ENCODE data around the gene TACR2.

Gene TACR2

DNA sequence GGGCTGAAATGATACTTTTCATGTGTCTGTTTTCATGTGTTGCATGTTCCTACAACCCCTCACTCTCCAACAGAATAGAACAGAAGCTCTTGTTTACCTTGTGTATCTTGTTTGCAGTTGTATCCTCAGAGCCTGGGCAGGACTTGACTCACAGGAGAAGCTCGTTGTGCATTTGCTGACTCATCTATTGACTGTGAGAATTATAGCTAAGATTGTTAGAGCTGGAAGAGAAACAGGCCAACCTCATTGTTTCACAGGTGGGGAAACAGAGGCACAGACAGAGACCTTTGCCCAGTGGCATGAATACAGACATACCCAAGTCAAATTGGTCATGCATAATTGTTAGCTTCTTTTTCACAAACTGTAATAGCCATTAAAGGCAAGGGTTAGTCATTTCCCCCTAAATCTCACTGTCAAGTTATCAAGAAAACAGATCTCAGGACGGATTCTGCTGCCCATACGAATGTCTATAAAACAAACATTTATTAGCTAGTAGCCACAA, 30.0 kb upstream of the TACR2 start:
- no peak overlapping the region for H3K4ac ChIP-seq (ENCODE audit: low read length)
- peaks cover 0 to 37% (median 5%) of the 10 kb centered on the region in 3 experiments for H3K27me3 ChIP-seq (ENCODE audit: control insufficient read depth in 3 of 3, insufficient read depth in 3 of 3, low read depth in 1 of 3, low read length in 3 of 3)
- no peak overlapping the region for H2BK15ac ChIP-seq (ENCODE audit: low read length)
- H3K23ac ChIP-seq (ENCODE audit: low read depth, low read length, poor library complexity) = no peak overlapping the region
- H2BK5ac ChIP-seq (ENCODE audit: low read length) = no peak overlapping the region
- H3K18ac ChIP-seq (ENCODE audit: low read length) = peak overlapping the region; percentile 12
- H2BK120ac ChIP-seq (ENCODE audit: low read depth, low read length) = no peak overlapping the region
- no peak overlapping the region for H2AFZ ChIP-seq (ENCODE audit: low read length)
- H3K4me2 ChIP-seq (ENCODE audit: insufficient read depth, low read length, poor library complexity, severe bottlenecking) = no peak overlapping the region
- peaks cover under 1 to 5% of the 10 kb centered on the region in 2 donors for H3K4me1 ChIP-seq (ENCODE audit: control insufficient read depth in 2 of 2, insufficient read depth in 1 of 2, low read depth in 1 of 2, low read length in 2 of 2)
- no peak overlapping the region for H3K14ac ChIP-seq (ENCODE audit: low read length)
- H3K4me3 ChIP-seq (ENCODE audit: low read length in 2 of 2) = no peak overlapping the region
- no CpG with 5 or more reads among the region's 3 CpGs for WGBS, 2 donors (ENCODE audit: extremely low coverage in 2 of 2, insufficient read length in 2 of 2, insufficient replicate concordance in 1 of 2)
- no peaks in the 10 kb centered on the region for H3K79me1 ChIP-seq (ENCODE audit: low read depth, low read length)
- no peaks in the 10 kb centered on the region for H3K36me3 ChIP-seq (replicated peaks in 1 of 2; ENCODE audit: control insufficient read depth in 2 of 2, insufficient read depth in 2 of 2, low read length in 2 of 2)
- H3K27ac ChIP-seq (replicated peaks; ENCODE audit: low read length) = no peak overlapping the region
- no peak overlapping the region for H4K91ac ChIP-seq (ENCODE audit: low read depth, low read length, poor library complexity)
- no peak overlapping the region for H2BK12ac ChIP-seq (ENCODE audit: low read length)
- no peak overlapping the region for H3K9ac ChIP-seq (ENCODE audit: low read depth, low read length, poor library complexity)
- no peak for DNase-seq (ENCODE audit: low spot score)
- H4K8ac ChIP-seq (ENCODE audit: low read depth, low read length) = no peak overlapping the region
- H2AK5ac ChIP-seq (ENCODE audit: low read depth, low read length) = no peak overlapping the region
- no peaks in the 10 kb centered on the region for H3K9me3 ChIP-seq (replicated peaks in 1 of 2; ENCODE audit: control insufficient read depth in 2 of 2, insufficient read depth in 1 of 2, low read depth in 1 of 2, low read length in 2 of 2)

DNA sequence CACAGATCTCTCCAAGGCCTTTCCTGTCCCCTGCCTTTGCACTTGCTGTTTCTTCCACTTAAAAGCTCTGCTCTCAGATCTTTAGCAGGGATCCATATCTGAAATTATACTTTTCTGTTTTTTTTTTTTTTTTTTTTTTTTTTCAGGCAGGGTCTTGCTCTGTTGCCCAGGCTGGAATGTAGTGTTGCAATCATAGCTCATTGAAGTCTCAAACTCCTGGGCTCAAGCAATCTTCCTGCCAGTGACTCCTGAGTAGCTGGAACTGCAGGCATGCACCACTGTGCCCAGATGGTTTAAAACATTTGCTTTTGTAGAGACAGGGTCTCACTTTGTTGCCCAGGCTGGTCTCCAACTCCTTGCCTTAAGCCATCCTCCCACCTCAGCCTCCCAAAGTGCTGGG, 29.5 kb upstream of the TACR2 start:
- no peak overlapping the region for H3K4me3 ChIP-seq (ENCODE audit: low read length in 2 of 2)
- H3K4ac ChIP-seq (ENCODE audit: low read length) = no peak overlapping the region
- H3K4me2 ChIP-seq (ENCODE audit: insufficient read depth, low read length, poor library complexity, severe bottlenecking) = no peak overlapping the region
- H3K9me3 ChIP-seq (replicated peaks in 1 of 2; ENCODE audit: control insufficient read depth in 2 of 2, insufficient read depth in 1 of 2, low read depth in 1 of 2, low read length in 2 of 2) = no peaks in the 10 kb centered on the region
- peaks cover 0 to 39% (median 2%) of the 10 kb centered on the region in 3 experiments for H3K27me3 ChIP-seq (ENCODE audit: control insufficient read depth in 3 of 3, insufficient read depth in 3 of 3, low read depth in 1 of 3, low read length in 3 of 3)
- H2BK12ac ChIP-seq (ENCODE audit: low read length) = no peak overlapping the region
- no peak overlapping the region for H3K14ac ChIP-seq (ENCODE audit: low read length)
- H4K91ac ChIP-seq (ENCODE audit: low read depth, low read length, poor library complexity) = no peak overlapping the region
- no peak overlapping the region for H2AK5ac ChIP-seq (ENCODE audit: low read depth, low read length)
- no peaks in the 10 kb centered on the region for H3K36me3 ChIP-seq (replicated peaks in 1 of 2; ENCODE audit: control insufficient read depth in 2 of 2, insufficient read depth in 2 of 2, low read length in 2 of 2)
- H3K18ac ChIP-seq (ENCODE audit: low read length) = no peak overlapping the region
- H4K8ac ChIP-seq (ENCODE audit: low read depth, low read length) = no peak overlapping the region
- H3K23ac ChIP-seq (ENCODE audit: low read depth, low read length, poor library complexity) = no peak overlapping the region
- H3K79me1 ChIP-seq (ENCODE audit: low read depth, low read length) = no peaks in the 10 kb centered on the region
- H2AFZ ChIP-seq (ENCODE audit: low read length) = no peak overlapping the region
- no peak overlapping the region for H2BK15ac ChIP-seq (ENCODE audit: low read length)
- no peak overlapping the region for H2BK5ac ChIP-seq (ENCODE audit: low read length)
- H3K4me1 ChIP-seq (ENCODE audit: control insufficient read depth in 2 of 2, insufficient read depth in 1 of 2, low read depth in 1 of 2, low read length in 2 of 2) = peaks cover 0 to 5% of the 10 kb centered on the region in 2 donors
- no peak overlapping the region for H3K27ac ChIP-seq (replicated peaks; ENCODE audit: low read length)
- H2BK120ac ChIP-seq (ENCODE audit: low read depth, low read length) = no peak overlapping the region
- no peak overlapping the region for H3K9ac ChIP-seq (ENCODE audit: low read depth, low read length, poor library complexity)
- no peak for DNase-seq (ENCODE audit: low spot score)

- Histone ChIP-seq H2BK12ac (ENCODE audit: low read length) (no peak overlapping the region), H2AFZ (ENCODE audit: low read length) (no peak overlapping the region), H2BK5ac (ENCODE audit: low read length) (no peak overlapping the region), H4K8ac (ENCODE audit: low read depth, low read length) (no peak overlapping the region), H4K91ac (ENCODE audit: low read depth, low read length, poor library complexity) (no peak overlapping the region), H3K79me1 (ENCODE audit: low read depth, low read length) (no peaks in the 10 kb centered on the region), H3K14ac (ENCODE audit: low read length) (no peak overlapping the region), H3K9me3 (replicated peaks in 1 of 2; ENCODE audit: control insufficient read depth in 2 of 2, insufficient read depth in 1 of 2, low read depth in 1 of 2, low read length in 2 of 2) (no peaks in the 10 kb centered on the region), H2BK15ac (ENCODE audit: low read length) (no peak overlapping the region), H2AK5ac (ENCODE audit: low read depth, low read length) (no peak overlapping the region), H2BK120ac (ENCODE audit: low read depth, low read length) (no peak overlapping the region), H3K27me3 (ENCODE audit: control insufficient read depth in 3 of 3, insufficient read depth in 3 of 3, low read depth in 1 of 3, low read length in 3 of 3) (peaks cover 0 to 35% (median 2%) of the 10 kb centered on the region in 3 experiments), H3K36me3 (replicated peaks in 1 of 2; ENCODE audit: control insufficient read depth in 2 of 2, insufficient read depth in 2 of 2, low read length in 2 of 2) (no peaks in the 10 kb centered on the region), H3K4me2 (ENCODE audit: insufficient read depth, low read length, poor library complexity, severe bottlenecking) (no peak overlapping the region), H3K4me3 (ENCODE audit: low read length in 2 of 2) (no peak overlapping the region), H3K4ac (ENCODE audit: low read length) (no peak overlapping the region), H3K4me1 (ENCODE audit: control insufficient read depth in 2 of 2, insufficient read depth in 1 of 2, low read depth in 1 of 2, low read length in 2 of 2) (peaks cover 0 to 2% of the 10 kb centered on the region in 2 donors), H3K9ac (ENCODE audit: low read depth, low read length, poor library complexity) (no peak overlapping the region), H3K18ac (ENCODE audit: low read length) (no peak overlapping the region), H3K23ac (ENCODE audit: low read depth, low read length, poor library complexity) (no peak overlapping the region), H3K27ac (replicated peaks; ENCODE audit: low read length) (no peak overlapping the region)
- DNase-seq (ENCODE audit: low spot score) = no peak
- no CpG with 5 or more reads among the region's 4 CpGs for WGBS, 2 donors (ENCODE audit: extremely low coverage in 2 of 2, insufficient read length in 2 of 2, insufficient replicate concordance in 1 of 2)
These were observed 28.3 kb upstream of the TACR2 start for GRCh38 chr10:69445041-69445440.

DNA sequence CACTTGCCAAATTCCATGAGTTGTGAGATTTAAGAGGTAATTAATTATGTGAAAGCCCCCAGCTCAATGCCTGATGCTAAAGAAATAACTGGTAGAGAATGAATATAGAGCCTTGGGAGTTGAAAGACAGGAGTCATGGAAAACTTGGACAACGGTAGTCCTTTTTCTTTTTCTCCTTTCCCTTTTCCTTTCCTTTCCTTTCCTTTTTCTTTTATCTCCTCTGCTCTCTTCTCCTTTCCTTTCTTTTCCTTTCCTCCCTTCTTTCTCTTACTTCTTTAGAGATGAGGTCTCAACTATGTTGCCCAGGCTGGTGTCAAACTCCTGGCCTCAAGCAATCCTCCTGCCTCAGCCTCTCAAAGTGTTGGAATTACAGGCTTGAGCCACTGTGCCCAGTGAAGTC, 26.6 kb upstream of the TACR2 start:
- WGBS, 2 donors (ENCODE audit: extremely low coverage in 2 of 2, insufficient read length in 2 of 2, insufficient replicate concordance in 1 of 2) = no CpG with 5 or more reads among the region's 1 CpG

More for the DNA sequence above, 26.6 kb upstream of the TACR2 start:
- Histone ChIP-seq H2BK15ac (ENCODE audit: low read length) (no peak overlapping the region), H2AFZ (ENCODE audit: low read length) (no peak overlapping the region), H3K4me1 (ENCODE audit: control insufficient read depth in 2 of 2, insufficient read depth in 1 of 2, low read depth in 1 of 2, low read length in 2 of 2) (no peaks in the 10 kb centered on the region), H2AK5ac (ENCODE audit: low read depth, low read length) (no peak overlapping the region), H3K27ac (replicated peaks; ENCODE audit: low read length) (no peak overlapping the region), H2BK120ac (ENCODE audit: low read depth, low read length) (no peak overlapping the region), H4K8ac (ENCODE audit: low read depth, low read length) (no peak overlapping the region), H3K4me2 (ENCODE audit: insufficient read depth, low read length, poor library complexity, severe bottlenecking) (no peak overlapping the region), H3K18ac (ENCODE audit: low read length) (no peak overlapping the region), H3K4ac (ENCODE audit: low read length) (no peak overlapping the region), H3K14ac (ENCODE audit: low read length) (no peak overlapping the region), H3K27me3 (ENCODE audit: control insufficient read depth in 3 of 3, insufficient read depth in 3 of 3, low read depth in 1 of 3, low read length in 3 of 3) (peaks cover 0 to 33% (median 0%) of the 10 kb centered on the region in 3 experiments), H3K9me3 (replicated peaks in 1 of 2; ENCODE audit: control insufficient read depth in 2 of 2, insufficient read depth in 1 of 2, low read depth in 1 of 2, low read length in 2 of 2) (no peaks in the 10 kb centered on the region), H2BK12ac (ENCODE audit: low read length) (no peak overlapping the region), H3K9ac (ENCODE audit: low read depth, low read length, poor library complexity) (no peak overlapping the region), H4K91ac (ENCODE audit: low read depth, low read length, poor library complexity) (no peak overlapping the region), H3K4me3 (ENCODE audit: low read length in 2 of 2) (no peak overlapping the region), H3K23ac (ENCODE audit: low read depth, low read length, poor library complexity) (no peak overlapping the region), H3K36me3 (replicated peaks in 1 of 2; ENCODE audit: control insufficient read depth in 2 of 2, insufficient read depth in 2 of 2, low read length in 2 of 2) (no peaks in the 10 kb centered on the region), H2BK5ac (ENCODE audit: low read length) (no peak overlapping the region), H3K79me1 (ENCODE audit: low read depth, low read length) (no peaks in the 10 kb centered on the region)
- DNase-seq (ENCODE audit: low spot score) = no peak
